NCI-H1105 (cell line): Measurements from ENCODE around the gene ACAN.

Source experiments
- DNase-seq: peaks from one replicate; lab custom pipeline; 2025; lab: John Stamatoyannopoulos, UW

Gene ACAN

DNA sequence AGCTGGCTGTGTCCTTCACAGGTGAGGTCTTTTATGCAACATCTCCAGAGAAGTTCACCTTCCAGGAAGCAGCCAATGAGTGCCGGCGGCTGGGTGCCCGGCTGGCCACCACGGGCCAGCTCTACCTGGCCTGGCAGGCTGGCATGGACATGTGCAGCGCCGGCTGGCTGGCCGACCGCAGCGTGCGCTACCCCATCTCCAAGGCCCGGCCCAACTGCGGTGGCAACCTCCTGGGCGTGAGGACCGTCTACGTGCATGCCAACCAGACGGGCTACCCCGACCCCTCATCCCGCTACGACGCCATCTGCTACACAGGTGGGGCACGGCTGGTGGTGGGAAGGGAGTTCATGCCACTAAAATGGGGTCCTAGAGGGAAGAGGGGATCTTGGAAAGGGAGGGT is 40.1 kb downstream of the ACAN start:
- no peak for DNase-seq

GRCh38 chr15:88844749-88845386 is 41.6 kb downstream of the ACAN start:
- no peak for DNase-seq

GRCh38 chr15:88845616-88846015 is 42.4 kb downstream of the ACAN start:
- DNase-seq = no peak

DNA sequence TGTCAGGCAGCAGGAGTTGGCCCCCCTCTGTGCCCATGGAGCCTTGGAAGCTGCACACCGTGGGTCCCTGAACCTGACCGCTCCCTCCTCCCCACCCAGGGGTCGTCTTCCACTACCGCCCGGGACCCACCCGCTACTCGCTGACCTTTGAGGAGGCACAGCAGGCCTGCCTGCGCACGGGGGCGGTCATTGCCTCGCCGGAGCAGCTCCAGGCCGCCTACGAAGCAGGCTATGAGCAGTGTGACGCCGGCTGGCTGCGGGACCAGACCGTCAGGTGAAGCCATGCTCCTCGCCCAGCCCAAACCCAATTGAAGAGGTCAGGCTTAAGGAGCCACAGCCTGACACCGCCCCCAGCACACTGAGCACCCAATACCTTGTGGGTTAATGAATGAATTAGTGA is 43.9 kb downstream of the ACAN start:
- DNase-seq = no peak

DNA sequence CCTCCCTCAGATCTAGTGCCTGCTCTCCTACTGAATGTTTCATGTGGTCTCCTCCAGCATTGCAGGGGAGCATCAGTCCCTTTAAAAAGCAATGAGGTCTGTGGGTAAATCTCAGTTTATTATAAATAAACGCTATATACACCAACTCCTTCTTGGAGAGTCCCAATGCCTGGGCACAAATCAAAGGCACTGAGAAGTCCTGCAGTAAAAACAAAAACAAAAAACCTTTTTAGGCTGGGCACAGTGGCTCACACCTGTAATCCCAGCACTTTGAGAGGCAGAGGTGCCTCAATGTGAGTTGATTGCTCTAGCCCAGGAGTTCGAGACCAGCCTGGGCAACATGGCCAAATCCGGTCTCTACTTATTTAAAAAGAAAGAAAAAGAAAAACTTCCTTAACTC is 45.0 kb downstream of the ACAN start:
- no peak for DNase-seq

DNA sequence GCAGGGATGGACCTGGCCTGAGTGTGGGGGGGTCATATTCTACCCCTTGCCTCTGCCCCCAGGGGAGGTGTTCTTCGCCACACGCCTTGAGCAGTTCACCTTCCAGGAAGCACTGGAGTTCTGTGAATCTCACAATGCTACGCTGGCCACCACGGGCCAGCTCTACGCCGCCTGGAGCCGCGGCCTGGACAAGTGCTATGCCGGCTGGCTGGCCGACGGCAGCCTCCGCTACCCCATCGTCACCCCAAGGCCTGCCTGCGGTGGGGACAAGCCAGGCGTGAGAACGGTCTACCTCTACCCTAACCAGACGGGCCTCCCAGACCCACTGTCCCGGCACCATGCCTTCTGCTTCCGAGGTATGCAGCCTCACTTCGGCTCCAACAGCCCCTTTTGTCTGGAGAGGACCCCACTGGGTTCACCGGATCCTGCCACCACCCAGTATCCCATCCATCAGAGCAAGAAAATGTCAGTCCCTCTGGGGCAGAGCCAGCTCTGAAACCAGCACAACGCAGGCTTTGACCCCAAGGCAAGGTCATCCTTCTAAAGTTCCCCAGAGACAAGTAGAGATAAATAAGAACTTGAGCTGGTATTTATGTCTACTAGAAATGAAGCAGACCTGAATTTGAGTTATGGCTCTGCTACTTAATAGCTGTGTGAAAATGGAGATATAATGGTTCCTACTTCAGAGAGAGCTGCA is 46.3 kb downstream of the ACAN start:
- DNase-seq = no peak

DNA sequence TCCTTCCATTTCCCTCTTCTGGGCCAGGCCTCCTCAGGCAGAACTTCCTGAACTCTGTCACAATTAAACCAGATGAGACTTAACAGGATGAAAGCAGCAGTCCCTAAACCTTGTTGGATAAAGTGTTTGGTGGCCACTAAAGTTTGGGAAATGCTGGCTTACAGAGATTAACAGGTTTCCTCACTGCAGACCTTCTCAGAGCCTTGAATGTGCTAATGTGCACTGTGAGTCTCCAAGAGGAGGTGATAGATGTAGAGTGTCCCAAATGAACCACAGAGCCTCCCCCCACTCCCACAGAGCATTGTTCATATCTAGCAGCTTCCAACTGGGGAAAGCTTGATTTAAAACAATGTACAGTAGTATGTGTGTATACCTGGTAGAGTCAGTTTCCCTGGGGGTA is 49.2 kb downstream of the ACAN start:
- DNase-seq = no peak

DNA sequence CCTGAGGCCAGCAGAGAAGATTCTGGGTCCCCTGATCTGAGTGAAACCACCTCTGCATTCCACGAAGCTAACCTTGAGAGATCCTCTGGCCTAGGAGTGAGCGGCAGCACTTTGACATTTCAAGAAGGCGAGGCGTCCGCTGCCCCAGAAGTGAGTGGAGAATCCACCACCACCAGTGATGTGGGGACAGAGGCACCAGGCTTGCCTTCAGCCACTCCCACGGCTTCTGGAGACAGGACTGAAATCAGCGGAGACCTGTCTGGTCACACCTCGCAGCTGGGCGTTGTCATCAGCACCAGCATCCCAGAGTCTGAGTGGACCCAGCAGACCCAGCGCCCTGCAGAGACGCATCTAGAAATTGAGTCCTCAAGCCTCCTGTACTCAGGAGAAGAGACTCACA is 55.7 kb downstream of the ACAN start:
- no peak for DNase-seq

GRCh38 chr15:88859550-88859949 is 56.3 kb downstream of the ACAN start:
- DNase-seq = no peak

DNA sequence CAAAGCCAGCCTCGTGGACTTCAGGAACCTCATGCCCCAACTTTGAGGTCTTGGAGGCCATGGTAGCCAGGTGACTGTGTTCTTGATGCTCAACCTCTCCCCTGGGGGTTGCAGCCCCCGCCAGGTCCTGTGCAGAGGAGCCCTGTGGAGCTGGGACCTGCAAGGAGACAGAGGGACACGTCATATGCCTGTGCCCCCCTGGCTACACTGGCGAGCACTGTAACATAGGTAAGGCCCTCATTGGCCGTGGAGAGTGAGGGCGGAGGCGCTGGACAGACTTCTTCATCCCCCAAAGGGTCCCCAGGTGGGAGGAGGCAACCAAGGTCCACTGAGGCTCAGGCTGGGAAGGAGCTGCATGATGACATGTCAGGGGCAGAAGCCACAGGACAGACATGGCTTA is 57.0 kb downstream of the ACAN start:
- no peak for DNase-seq

- DNase-seq = no peak
Observed at GRCh38 chr15:88863412-88863811, 60.2 kb downstream of the ACAN start.

DNA sequence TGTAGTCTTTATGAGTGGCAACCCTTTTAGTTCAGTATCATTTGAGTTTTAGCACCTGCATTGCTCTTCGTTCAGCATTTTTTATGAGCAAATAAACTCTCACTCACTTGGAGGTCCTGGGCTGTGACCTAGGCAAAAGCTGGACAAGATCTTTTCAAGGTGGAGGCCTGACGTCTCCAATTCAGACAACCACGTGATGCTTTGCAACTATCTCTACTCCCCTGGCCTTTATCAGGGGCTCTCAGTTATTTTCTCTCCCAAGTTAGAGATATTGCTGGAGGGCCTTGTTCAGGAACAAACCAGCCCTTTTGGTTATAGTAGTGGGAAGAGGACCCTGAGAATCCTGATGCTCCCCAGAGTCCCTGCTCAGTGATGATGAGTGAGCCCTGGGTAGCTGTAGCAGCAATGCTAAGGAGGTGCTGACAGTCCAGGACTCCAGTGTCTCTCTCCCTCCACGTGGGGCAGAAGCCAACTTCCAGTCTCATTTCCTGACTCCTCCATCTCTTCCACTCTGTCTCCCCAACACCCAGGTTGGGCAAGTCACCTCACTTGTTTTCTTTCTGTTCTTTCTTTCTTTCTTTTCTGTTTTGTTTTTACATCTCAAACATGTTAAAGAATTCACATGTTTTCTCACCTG is 61.7 kb downstream of the ACAN start:
- DNase-seq = no peak

GRCh38 chr15:88865498-88866099 is 62.4 kb downstream of the ACAN start:
- DNase-seq = no peak

- DNase-seq = no peak
Observed at GRCh38 chr15:88866295-88866881, 63.2 kb downstream of the ACAN start.

GRCh38 chr15:88871313-88871712 is 68.1 kb downstream of the ACAN start:
- no peak for DNase-seq

DNA sequence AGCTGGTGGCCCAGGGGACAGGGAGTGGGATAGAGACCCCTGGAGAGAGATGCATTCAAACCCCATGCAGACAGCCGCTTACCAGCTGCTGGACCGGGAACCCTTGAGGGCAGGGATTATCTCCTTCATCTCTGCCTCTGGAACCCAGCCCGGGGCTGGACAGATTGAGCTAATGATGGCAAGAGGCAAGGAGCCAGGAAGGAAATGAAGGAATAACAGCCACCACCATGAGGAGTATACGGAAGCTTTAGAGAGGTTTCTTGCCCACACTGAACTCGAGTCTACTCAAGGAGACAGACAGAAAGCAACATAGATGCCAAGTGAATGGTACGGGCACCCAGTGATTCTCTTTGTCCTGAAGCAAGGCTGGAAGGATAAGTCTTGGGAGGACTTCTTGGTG is 68.9 kb downstream of the ACAN start:
- DNase-seq = no peak

DNA sequence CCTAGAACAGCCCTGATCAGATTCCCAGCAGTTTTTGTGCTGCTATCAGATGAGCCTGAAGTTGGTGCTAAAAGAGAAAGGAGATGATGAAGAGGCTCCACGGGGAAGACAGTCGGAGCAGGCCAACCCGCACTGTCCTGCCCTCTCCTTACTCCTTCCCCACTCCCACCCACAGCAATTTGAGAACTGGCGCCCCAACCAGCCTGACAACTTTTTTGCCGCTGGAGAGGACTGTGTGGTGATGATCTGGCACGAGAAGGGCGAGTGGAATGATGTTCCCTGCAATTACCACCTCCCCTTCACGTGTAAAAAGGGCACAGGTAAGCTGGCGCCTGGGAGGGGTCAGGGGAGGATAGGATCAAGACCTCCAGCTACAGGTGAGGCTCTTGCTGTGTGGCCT is 69.5 kb downstream of the ACAN start:
- no peak for DNase-seq

- no peak for DNase-seq
Observed at GRCh38 chr15:88873786-88874185, 70.5 kb downstream of the ACAN start.

- DNase-seq = no peak
Observed at GRCh38 chr15:88874275-88874674, 71.0 kb downstream of the ACAN start.

GRCh38 chr15:88874684-88875083 is 71.4 kb downstream of the ACAN start:
- no peak for DNase-seq

DNA sequence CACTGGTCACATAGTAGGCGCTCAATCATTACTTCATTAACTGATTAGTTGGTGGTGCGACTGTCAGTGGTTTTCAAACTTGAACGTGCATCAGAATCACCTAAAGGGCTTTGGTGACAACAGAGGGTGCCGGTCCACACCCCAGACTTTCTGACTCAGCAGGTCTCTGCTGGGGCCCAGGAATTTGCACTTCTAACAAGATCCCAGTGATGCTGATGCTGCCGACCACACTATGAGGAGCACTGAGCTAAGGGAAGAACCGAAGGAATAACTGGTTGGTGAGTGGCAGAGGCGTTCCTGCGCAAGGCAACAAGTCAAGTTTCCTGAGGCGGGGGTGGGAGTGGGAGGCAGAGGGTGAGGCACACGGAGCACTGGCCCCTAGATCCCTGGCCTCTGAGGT is 73.3 kb downstream of the ACAN start:
- no peak for DNase-seq

DNA sequence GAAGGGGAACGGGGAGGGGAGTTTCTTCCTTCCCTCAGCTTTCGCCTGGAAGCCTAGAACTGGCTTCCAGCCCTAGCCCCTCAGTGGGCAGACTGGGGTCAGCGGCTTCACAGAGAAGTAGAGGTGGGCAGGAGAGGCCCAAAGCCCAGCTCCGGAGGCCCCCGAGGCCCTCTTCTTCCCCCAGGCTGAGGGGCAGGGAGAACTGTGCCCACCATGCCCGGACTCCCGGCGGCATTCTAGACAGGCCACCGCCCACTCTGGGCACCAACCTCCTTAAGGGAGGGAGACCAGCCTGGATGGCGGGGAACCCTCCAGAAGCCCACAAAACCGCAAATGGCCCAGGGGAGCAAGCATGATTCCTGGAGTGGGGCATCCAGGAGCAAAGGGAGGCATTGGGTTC is 74.2 kb downstream of the ACAN start:
- DNase-seq = no peak

GRCh38 chr15:88877906-88878305 is 74.7 kb downstream of the ACAN start:
- no peak for DNase-seq
